Hematopoietic multipotent progenitor cell treated with erythropoietin and hydrocortisone succinate and interleukin-3 and kit ligand, for 6 days (in vitro differentiated cells): ENCODE measurements around the gene KRTAP10-7.
"Not testable (repeated sequence)": the region's sequence is repeated elsewhere in the genome, so short reads cannot be mapped to it uniquely, and the experiment has no call there.

ENCODE experiments used
- DNase-seq: peaks from one replicate; pipeline ENCODE4 v3.0.0-alpha.2; 2015

KRTAP10-7 gene

GRCh38 chr21:44571844-44572782 is 28.3 kb upstream of the KRTAP10-7 start:
- no peak for DNase-seq

DNA sequence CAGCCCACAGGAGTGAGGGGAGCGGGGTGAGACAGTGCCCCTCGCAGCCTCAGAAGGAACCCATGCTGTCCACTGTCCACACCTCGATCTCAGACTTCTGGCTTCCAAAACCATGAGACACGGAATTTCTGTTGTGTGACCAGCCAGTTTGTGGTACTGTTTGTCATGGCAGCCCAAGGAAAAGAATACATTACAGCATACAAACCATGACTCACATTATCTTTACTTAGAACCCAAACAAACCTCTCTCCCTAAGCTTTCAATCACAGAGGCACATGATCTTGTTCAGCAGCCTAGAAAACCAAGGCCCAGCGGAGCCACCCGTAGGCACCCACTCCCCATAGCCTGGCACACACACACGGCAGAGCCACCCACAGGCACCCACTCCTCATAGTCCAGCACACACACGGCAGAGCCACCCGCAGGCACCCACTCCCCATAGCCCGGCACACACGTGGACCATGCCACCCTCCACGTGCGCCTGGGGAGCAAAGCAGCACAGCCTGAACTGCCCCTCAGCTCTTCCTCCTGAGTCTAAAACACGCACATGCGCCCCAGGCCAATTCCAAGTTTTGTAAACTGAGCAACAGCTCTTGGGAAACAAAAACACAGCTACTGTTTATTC is 27.3 kb upstream of the KRTAP10-7 start:
- DNase-seq, result no peak

DNA sequence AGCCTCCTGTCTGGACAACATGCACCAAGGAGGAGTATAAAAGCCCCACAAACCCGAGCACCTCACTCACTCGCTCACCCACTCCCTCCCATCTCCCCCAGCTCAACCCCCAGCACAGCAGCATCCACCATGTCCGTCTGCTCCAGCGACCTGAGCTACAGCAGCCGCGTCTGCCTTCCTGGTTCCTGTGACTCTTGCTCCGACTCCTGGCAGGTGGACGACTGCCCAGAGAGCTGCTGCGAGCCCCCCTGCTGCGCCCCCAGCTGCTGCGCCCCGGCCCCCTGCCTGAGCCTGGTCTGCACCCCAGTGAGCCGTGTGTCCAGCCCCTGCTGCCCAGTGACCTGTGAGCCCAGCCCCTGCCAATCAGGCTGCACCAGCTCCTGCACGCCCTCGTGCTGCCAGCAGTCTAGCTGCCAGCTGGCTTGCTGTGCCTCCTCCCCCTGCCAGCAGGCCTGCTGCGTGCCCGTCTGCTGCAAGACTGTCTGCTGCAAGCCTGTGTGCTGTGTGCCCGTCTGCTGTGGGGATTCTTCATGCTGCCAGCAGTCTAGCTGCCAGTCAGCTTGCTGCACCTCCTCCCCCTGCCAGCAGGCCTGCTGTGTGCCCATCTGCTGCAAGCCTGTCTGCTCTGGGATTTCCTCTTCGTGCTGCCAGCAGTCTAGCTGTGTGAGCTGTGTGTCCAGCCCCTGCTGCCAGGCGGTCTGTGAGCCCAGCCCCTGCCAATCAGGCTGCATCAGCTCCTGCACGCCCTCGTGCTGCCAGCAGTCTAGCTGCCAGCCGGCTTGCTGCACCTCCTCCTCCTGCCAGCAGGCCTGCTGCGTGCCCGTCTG is 26.6 kb upstream of the KRTAP10-7 start, which contains the start of gene KRTAP10-4:
KRTAP10-4 (plus strand) TSS at position 100 of the 827 bp plus-strand sequence; CDS start at position 130, 30 bp downstream.
- DNase-seq, result not testable (repeated sequence)

DNA sequence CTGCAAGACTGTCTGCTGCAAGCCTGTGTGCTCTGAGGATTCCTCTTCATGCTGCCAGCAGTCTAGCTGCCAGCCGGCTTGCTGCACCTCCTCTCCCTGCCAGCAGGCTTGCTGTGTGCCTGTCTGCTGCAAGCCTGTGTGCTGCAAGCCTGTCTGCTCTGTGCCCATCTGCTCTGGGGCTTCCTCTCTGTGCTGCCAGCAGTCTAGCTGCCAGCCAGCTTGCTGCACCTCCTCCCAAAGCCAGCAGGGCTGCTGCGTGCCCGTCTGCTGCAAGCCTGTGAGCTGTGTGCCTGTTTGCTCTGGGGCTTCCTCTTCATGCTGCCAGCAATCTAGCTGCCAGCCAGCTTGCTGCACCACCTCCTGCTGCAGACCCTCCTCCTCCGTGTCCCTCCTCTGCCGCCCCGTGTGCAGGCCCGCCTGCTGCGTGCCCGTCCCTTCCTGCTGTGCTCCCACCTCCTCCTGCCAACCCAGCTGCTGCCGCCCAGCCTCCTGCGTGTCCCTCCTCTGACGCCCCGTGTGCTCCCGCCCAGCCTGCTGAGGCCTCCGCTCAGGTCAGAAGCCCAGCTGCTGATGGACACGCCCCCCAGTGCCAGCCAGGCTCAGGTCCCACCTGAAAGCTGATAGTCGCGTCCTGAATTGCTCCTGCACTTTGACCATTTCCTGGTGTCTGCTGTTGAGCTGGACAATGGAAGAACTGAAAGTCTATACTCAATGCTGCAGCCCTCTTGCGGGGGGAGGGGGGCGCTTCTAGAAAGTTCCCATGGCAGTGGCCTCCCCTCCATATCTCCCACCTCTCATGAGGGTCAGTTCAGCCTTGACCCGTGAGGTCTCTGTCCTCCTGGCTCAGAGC is 25.7 kb upstream of the KRTAP10-7 start:
- DNase-seq, result no peak

GRCh38 chr21:44575307-44576024 is 24.9 kb upstream of the KRTAP10-7 start:
- DNase-seq, result no peak

GRCh38 chr21:44576025-44576420 is 24.4 kb upstream of the KRTAP10-7 start:
- DNase-seq, result no peak

DNA sequence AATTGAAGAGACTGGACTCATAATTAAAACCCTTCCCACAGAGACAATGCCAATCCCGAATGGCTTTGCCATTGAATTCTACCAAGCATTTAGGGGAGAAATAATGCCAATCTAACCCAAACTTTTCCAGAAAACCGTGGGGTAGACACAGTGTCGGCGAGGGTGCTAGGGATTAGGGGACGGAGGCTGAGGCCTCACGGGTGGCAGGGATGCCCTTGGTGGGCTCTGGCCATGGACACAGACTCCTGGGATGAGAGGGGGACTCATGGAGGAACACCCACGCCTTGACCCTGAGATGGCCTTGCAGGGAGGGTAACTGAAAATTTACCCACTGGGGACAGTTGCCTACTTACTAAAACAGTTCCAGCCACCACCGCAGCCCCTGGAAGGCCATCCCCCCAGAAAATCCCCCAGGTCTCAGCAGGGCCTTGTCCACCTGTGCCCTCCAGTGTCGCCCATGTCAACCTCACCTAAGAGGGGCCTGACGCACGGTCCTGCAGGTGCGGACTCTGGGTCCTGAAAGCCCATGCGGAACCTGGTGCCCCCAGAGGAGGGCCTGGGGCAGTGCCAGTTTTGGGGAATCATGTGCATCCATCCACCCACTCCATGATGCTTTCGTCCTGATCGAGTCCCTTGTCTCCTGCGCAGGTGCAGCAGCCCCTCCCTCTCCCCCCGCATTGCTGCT is 21.9 kb upstream of the KRTAP10-7 start:
- no peak for DNase-seq

GRCh38 chr21:44579056-44579832 is 21.2 kb upstream of the KRTAP10-7 start:
- no peak for DNase-seq

GRCh38 chr21:44579833-44580144 is 20.6 kb upstream of the KRTAP10-7 start:
- DNase-seq, result no peak

DNA sequence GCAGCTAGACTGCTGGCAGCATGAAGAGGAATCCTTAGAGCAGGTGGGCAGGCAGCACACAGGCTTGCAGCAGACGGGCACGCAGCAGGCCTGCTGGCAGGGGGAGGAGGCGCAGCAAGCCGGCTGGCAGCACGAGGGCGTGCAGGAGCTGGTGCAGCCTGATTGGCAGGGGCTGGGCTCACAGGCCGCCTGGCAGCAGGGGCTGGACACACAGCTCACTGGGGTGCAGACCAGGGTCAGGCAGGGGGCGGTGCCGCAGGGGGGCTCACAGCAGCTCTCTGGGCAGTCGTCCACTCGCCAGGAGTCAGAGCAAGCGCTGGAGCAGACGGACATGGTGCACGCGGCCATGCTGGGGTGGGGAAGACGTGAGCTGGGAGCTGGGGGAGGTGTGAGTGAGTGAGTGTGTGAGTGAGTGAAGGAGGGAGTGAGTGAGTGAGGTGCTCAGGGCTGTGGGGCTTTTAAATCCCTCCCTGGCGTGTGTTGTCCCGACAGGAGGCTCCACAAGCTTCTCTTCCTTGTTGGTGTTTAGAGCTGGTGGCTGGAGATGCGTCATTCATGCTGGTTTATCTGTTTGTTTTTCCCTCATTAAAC is 20.1 kb upstream of the KRTAP10-7 start, which contains the start of gene KRTAP10-5:
KRTAP10-5 (minus strand) TSS at position 374 of the 591 bp plus-strand sequence; CDS start at position 348, 26 bp downstream.
- not testable (repeated sequence) for DNase-seq

DNA sequence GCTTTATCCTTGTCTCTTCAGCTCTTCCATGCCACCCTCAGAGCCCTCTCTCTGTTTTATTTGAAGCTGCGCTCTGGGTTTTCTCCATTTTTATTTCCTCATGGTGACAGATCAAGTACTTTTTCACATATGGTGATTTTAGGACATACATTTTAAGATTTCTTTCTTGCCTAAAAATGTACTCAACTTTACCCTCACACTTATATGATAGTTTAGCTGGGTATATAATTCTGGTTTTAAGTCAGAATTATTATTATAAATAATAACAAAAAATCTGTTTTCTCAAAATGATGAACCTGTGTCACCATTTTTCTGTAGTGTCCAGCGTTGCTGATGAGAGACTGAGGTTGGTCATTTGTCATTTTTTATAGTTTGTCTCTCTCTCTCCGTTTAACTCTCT is 19.2 kb upstream of the KRTAP10-7 start:
- no peak for DNase-seq

GRCh38 chr21:44582055-44582454 is 18.3 kb upstream of the KRTAP10-7 start:
- no peak for DNase-seq

GRCh38 chr21:44583089-44583799 is 17.2 kb upstream of the KRTAP10-7 start:
- no peak for DNase-seq

DNA sequence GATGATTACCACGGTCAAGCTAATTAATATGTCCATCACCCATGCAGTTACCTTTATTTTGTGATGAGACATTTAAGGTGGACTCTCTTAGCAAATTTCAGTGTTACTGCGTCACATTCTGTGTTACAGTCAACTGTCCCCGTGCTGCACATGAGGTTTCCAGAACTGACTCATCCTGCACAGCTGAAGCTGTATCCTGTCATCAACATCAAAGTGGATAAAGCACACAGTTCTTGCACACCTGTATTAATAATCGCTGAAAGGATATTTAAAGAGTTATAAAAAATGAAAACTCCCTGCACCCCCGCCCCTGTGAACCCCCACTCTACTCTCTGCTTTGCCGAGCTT is 16.6 kb upstream of the KRTAP10-7 start:
- no peak for DNase-seq

- no peak for DNase-seq
Measured at GRCh38 chr21:44585892-44586291, 14.5 kb upstream of the KRTAP10-7 start.

GRCh38 chr21:44589094-44589493 is 11.3 kb upstream of the KRTAP10-7 start:
- DNase-seq, result no peak

- no peak for DNase-seq
Measured at GRCh38 chr21:44589586-44590305, 10.7 kb upstream of the KRTAP10-7 start.

DNA sequence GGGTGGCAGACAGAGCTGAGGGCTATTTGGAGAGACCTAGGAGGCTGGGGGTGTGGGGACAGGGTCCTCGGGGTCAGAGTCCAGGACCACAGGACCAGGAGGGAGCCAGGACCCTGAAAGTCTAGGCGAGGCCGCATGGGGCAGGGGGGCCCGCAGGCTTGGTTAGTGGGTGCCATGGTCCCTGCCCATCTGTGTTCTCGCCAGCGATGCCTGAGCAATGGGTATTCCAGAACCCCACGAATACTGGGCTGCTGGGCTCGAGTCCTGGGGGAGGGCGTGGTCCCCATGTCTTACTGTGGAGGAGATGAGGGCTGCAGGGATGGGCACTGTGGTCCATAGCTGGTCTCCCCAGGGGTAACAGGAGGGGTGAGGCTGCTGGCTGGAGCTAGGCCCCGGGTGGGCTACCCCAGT is 10.1 kb upstream of the KRTAP10-7 start:
- no peak for DNase-seq
